ENCODE results near the gene TLE3.

The TLE3 gene

GRCh38 chr15:70132571-70132970 lies 34.9 kb upstream of the TLE3 start:
- no peak overlapping the region for H3K9ac ChIP-seq (ENCODE audit: low read length)
- no peaks in the 10 kb centered on the region for H3F3A ChIP-seq (ENCODE audit: insufficient read depth)
- no peaks in the 10 kb centered on the region for H3K9me3 ChIP-seq (ENCODE audit: insufficient read depth, low read length)
- H3K27ac ChIP-seq (ENCODE audit: low read depth, low read length) = no peak overlapping the region
- no peaks in the 10 kb centered on the region for H3K9me2 ChIP-seq (replicated peaks; ENCODE audit: insufficient read depth, low read length)
- H3K4me2 ChIP-seq (ENCODE audit: low read depth, low read length, poor library complexity, severe bottlenecking) = no peak overlapping the region
- H3K79me2 ChIP-seq (ENCODE audit: insufficient read depth, low read length) = no peaks in the 10 kb centered on the region
- H3K4me3 ChIP-seq (ENCODE audit: insufficient read depth, low read length, poor library complexity, severe bottlenecking) = no peak overlapping the region
- H3K36me3 ChIP-seq (ENCODE audit: low read length) = no peaks in the 10 kb centered on the region
- TF ChIP-seq, protein P1, sequence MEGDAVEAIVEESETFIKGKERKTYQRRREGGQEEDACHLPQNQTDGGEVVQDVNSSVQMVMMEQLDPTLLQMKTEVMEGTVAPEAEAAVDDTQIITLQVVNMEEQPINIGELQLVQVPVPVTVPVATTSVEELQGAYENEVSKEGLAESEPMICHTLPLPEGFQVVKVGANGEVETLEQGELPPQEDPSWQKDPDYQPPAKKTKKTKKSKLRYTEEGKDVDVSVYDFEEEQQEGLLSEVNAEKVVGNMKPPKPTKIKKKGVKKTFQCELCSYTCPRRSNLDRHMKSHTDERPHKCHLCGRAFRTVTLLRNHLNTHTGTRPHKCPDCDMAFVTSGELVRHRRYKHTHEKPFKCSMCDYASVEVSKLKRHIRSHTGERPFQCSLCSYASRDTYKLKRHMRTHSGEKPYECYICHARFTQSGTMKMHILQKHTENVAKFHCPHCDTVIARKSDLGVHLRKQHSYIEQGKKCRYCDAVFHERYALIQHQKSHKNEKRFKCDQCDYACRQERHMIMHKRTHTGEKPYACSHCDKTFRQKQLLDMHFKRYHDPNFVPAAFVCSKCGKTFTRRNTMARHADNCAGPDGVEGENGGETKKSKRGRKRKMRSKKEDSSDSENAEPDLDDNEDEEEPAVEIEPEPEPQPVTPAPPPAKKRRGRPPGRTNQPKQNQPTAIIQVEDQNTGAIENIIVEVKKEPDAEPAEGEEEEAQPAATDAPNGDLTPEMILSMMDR (IDR thresholded peaks at IDR 0.05; ENCODE audit: insufficient read depth, low read length, poor library complexity, severe bottlenecking) = no peak
- TF ChIP-seq EZH2phosphoT487 (conservative IDR thresholded peaks at IDR 0.05; ENCODE audit: low read length) = no peak
- no peak overlapping the region for H2AFZ ChIP-seq (ENCODE audit: low read depth, low read length, severe bottlenecking)
- H4K20me1 ChIP-seq (ENCODE audit: low read depth, low read length) = no peaks in the 10 kb centered on the region
- H3K27me3 ChIP-seq (ENCODE audit: low read length) = no peaks in the 10 kb centered on the region

DNA sequence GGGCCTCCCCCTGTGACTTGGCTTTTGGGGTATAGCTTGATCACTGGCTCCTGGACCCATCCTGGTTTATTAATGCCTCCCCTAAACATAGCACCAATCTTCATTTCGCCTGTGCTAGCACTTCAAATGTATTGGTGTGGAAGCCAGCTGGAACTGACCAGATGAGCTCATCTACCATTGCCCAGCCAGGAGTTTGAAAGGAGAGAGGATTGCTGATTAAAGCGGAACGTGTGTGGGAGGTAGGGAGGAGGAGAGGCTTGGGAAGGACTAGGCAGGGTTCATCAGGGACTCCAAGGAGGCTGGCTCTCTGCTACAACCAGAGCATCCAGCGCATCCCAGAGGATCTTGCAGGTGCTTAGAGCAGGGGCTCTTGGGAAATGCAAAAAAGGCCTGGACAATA lies 34.4 kb upstream of the TLE3 start:
- H3K36me3 ChIP-seq (ENCODE audit: low read length) = no peaks in the 10 kb centered on the region
- no peaks in the 10 kb centered on the region for H3K79me2 ChIP-seq (ENCODE audit: insufficient read depth, low read length)
- H4K20me1 ChIP-seq (ENCODE audit: low read depth, low read length) = no peaks in the 10 kb centered on the region
- no peak for TF ChIP-seq EZH2phosphoT487 (conservative IDR thresholded peaks at IDR 0.05; ENCODE audit: low read length)
- TF ChIP-seq, protein P1 (IDR thresholded peaks at IDR 0.05; ENCODE audit: insufficient read depth, low read length, poor library complexity, severe bottlenecking) = no peak
- no peak overlapping the region for H3K9ac ChIP-seq (ENCODE audit: low read length)
- no peaks in the 10 kb centered on the region for H3F3A ChIP-seq (ENCODE audit: insufficient read depth)
- no peak overlapping the region for H2AFZ ChIP-seq (ENCODE audit: low read depth, low read length, severe bottlenecking)
- no peak overlapping the region for H3K27ac ChIP-seq (ENCODE audit: low read depth, low read length)
- H3K4me3 ChIP-seq (ENCODE audit: insufficient read depth, low read length, poor library complexity, severe bottlenecking) = no peak overlapping the region
- H3K9me3 ChIP-seq (ENCODE audit: insufficient read depth, low read length) = no peaks in the 10 kb centered on the region
- no peaks in the 10 kb centered on the region for H3K9me2 ChIP-seq (replicated peaks; ENCODE audit: insufficient read depth, low read length)
- no peak overlapping the region for H3K4me2 ChIP-seq (ENCODE audit: low read depth, low read length, poor library complexity, severe bottlenecking)
- no peaks in the 10 kb centered on the region for H3K27me3 ChIP-seq (ENCODE audit: low read length)

DNA sequence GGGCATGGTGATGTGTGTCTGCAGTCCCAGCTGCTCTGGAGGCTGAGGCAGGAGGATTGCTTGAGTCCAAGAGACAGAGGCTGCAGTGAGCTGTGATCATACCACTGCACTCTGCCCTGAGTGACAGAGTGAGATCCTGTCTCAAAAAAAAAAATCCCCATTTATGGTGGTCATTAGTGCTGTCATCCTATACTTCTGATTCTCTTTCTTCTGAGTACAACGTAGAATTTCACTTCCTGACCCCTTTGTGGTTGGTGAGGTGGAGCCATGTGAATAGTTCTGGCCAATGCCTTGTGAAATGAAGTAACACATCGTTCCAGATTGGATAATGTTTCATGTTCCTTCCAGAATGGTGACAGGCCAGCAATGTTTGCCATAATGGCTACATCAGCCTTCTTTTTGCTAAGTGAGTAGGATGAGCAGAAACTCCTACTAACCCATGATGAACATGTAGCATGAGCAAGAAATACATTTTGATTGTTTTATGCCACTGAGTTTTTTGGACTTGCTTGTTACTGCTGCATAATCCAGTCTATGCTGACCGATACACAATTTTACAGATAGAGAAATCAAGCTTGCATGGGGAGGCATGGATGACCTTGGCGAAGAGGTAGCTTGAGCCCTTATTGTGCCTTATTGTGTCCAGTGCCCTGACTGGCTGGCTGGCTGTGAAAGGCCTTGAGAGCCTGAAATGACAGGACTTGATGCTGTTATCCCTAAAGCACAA lies 30.9 kb upstream of the TLE3 start:
- TF ChIP-seq, protein P1 (IDR thresholded peaks at IDR 0.05; ENCODE audit: insufficient read depth, low read length, poor library complexity, severe bottlenecking) = no peak
- no peak for TF ChIP-seq EZH2phosphoT487 (conservative IDR thresholded peaks at IDR 0.05; ENCODE audit: low read length)
- Histone ChIP-seq H3K4me3 (ENCODE audit: insufficient read depth, low read length, poor library complexity, severe bottlenecking) (no peak overlapping the region), H3K9me3 (ENCODE audit: insufficient read depth, low read length) (no peaks in the 10 kb centered on the region), H3K9me2 (replicated peaks; ENCODE audit: insufficient read depth, low read length) (no peaks in the 10 kb centered on the region), H3K79me2 (ENCODE audit: insufficient read depth, low read length) (no peaks in the 10 kb centered on the region), H2AFZ (ENCODE audit: low read depth, low read length, severe bottlenecking) (no peak overlapping the region), H3K9ac (ENCODE audit: low read length) (no peak overlapping the region), H3K27me3 (ENCODE audit: low read length) (no peaks in the 10 kb centered on the region), H3K27ac (ENCODE audit: low read depth, low read length) (no peak overlapping the region), H3F3A (ENCODE audit: insufficient read depth) (no peaks in the 10 kb centered on the region), H3K4me2 (ENCODE audit: low read depth, low read length, poor library complexity, severe bottlenecking) (no peak overlapping the region), H4K20me1 (ENCODE audit: low read depth, low read length) (no peaks in the 10 kb centered on the region), H3K36me3 (ENCODE audit: low read length) (no peaks in the 10 kb centered on the region)
